Smooth muscle cell (in vitro differentiated cells): ENCODE measurements around the gene MYH6. TPM values are rescaled to one million over a fixed set of nuclear protein-coding genes. Genes with fewer than 3 reads are reported as not detected.
A peak's percentile ranks its signal among the peaks of the same experiment; 100 is the strongest.

Experiments
- DNase-seq: peaks from one replicate; lab custom pipeline; 2025; ENCODE audit not compliant: unreplicated experiment; lab: John Stamatoyannopoulos, UW
- H2AFZ ChIP-seq: fragments of 200-600 bp; sonication (generic); 2 replicates; pipeline ENCODE4 v1.6.0; 2016; ENCODE audit warnings: antibody characterized with exemption, low read depth, mild to moderate bottlenecking
- H3F3A ChIP-seq: fragments of 200-600 bp; sonication (generic); 2 replicates; pipeline ENCODE4 v1.6.0; 2017; ENCODE audit warnings: antibody characterized with exemption, low read depth
- H3K27ac ChIP-seq: fragments of 200-600 bp; sonication (generic); 2 replicates; pipeline ENCODE4 v1.5.1; 2016; ENCODE audit warnings: low read depth, mild to moderate bottlenecking
- H3K27me3 ChIP-seq: fragments of 200-600 bp; sonication (generic); 2 replicates; pipeline ENCODE4 v1.6.1; 2016; ENCODE audit warnings: low read depth, mild to moderate bottlenecking
- H3K36me3 ChIP-seq: fragments of 200-600 bp; sonication (generic); 2 replicates; pipeline ENCODE4 v1.5.1; 2016; ENCODE audit warnings: low read depth
- H3K4me1 ChIP-seq: fragments of 200-600 bp; sonication (generic); 2 replicates; pipeline ENCODE4 v1.5.1; 2016; ENCODE audit warnings: low read depth
- H3K4me2 ChIP-seq: fragments of 200-600 bp; sonication (generic); 2 replicates; pipeline ENCODE4 v1.6.0; 2016; ENCODE audit warnings: mild to moderate bottlenecking
- H3K4me3 ChIP-seq: fragments of 200-600 bp; sonication (generic); 2 replicates; pipeline ENCODE4 v1.5.1; 2016; ENCODE audit warnings: mild to moderate bottlenecking
- H3K79me2 ChIP-seq: fragments of 200-600 bp; sonication (generic); 2 replicates; pipeline ENCODE4 v1.6.0; 2016; ENCODE audit warnings: low read depth, mild to moderate bottlenecking
- H3K9ac ChIP-seq: fragments of 200-600 bp; sonication (generic); 2 replicates; pipeline ENCODE4 v1.6.0; 2016; ENCODE audit warnings: low read depth
- H3K9me3 ChIP-seq: fragments of 200-600 bp; sonication (generic); replicated peaks from 2 replicates; pipeline ENCODE4 v1.5.1; 2016; ENCODE audit warnings: low read depth
- H4K20me1 ChIP-seq: fragments of 200-600 bp; sonication (generic); 2 replicates; pipeline ENCODE4 v1.6.0; 2016; ENCODE audit warnings: low read depth
- CTCF ChIP-seq: fragments of 200-600 bp; sonication (generic); IDR thresholded peaks from 2 replicates; pipeline ENCODE4 v1.5.1; 2017; ENCODE audit warnings: borderline replicate concordance, mild to moderate bottlenecking, antibody characterized with exemption; ENCODE audit not compliant: insufficient read depth, poor library complexity, severe bottlenecking
- WGBS: methylation state at CpG from one replicate; pipeline ENCODE4 v1.1.7; 2016; ENCODE audit warnings: low lambda C conversion rate; 5-methylcytosine and 5-hydroxymethylcytosine counted together
- polyA plus RNA-seq: library from polyadenylated mRNA; unstranded; fragments of >200 nt; fragmentation: Nextera tagmentation; extraction: Ambion mirVana; gene quantifications from 2 replicates; pipeline ENCODE4 v1.2.1, GENCODE V29; 2016
- total RNA-seq: library from RNA; depleted of rRNA; stranded (reverse); fragments of >200 nt; gene quantifications from 2 replicates; pipeline ENCODE4 v1.2.3, GENCODE V29; 2014

MYH6 gene
- total and polyA plus RNA-seq, 2 experiments from 2014 or later = 0.23 TPM; not detected in 1

- 90% methylated on average over 3 of the region's 3 CpGs for WGBS
Observed at GRCh38 chr14:23358042-23358441, 50.0 kb downstream of the MYH6 start.

GRCh38 chr14:23357261-23357660, 50.8 kb downstream of the MYH6 start:
- H3K36me3 ChIP-seq = no peaks in the 10 kb centered on the region
- H3F3A ChIP-seq = peaks cover 50% of the 10 kb centered on the region
- H3K4me2 ChIP-seq = no peak overlapping the region
- DNase-seq = no peak
- H3K79me2 ChIP-seq = peaks cover 16% of the 10 kb centered on the region
- H3K4me3 ChIP-seq = no peak overlapping the region
- no peak for TF ChIP-seq CTCF
- 99% methylated on average over 8 of the region's 8 CpGs for WGBS
- no peak overlapping the region for H2AFZ ChIP-seq
- H3K27me3 ChIP-seq = no peaks in the 10 kb centered on the region
- no peaks in the 10 kb centered on the region for H3K9me3 ChIP-seq
- H4K20me1 ChIP-seq = peaks cover 28% of the 10 kb centered on the region
- H3K9ac ChIP-seq = no peak overlapping the region
- H3K4me1 ChIP-seq = peaks cover 16% of the 10 kb centered on the region
- no peak overlapping the region for H3K27ac ChIP-seq

More at GRCh38 chr14:23358042-23358441, 50.0 kb downstream of the MYH6 start:
- H3K27me3 ChIP-seq = no peaks in the 10 kb centered on the region
- no peak overlapping the region for H3K4me2 ChIP-seq
- no peak for DNase-seq
- no peak overlapping the region for H2AFZ ChIP-seq
- H4K20me1 ChIP-seq = peaks cover 32% of the 10 kb centered on the region
- H3K27ac ChIP-seq = no peak overlapping the region
- no peak overlapping the region for H3K9ac ChIP-seq
- no peaks in the 10 kb centered on the region for H3K9me3 ChIP-seq
- TF ChIP-seq CTCF = no peak
- H3F3A ChIP-seq = peaks cover 51% of the 10 kb centered on the region
- peaks cover 18% of the 10 kb centered on the region for H3K4me1 ChIP-seq
- peaks cover 22% of the 10 kb centered on the region for H3K79me2 ChIP-seq
- no peak overlapping the region for H3K4me3 ChIP-seq
- H3K36me3 ChIP-seq = no peaks in the 10 kb centered on the region

DNA sequence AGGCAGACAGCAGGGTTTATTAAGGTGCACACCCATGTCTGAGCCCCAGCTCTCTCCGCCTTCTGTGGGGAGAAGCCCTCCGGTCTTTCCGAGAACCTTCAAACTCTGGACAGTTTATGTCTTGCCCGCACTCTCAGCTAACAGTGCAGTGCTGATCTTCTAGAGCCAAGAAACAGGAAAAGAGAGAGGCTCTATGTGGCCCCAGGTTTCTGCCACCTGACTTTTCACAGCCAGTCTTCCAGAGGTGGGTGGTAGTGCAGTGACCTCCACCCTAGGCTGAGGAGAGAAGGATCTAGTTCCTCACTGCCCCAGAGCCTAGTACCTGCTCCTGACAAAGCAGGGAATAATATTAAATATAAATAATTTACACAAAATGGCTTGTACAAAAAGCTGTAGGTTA, 51.4 kb downstream of the MYH6 start:
- Histone ChIP-seq H3K27me3 (no peaks in the 10 kb centered on the region), H3K4me2 (no peak overlapping the region), H3K9ac (no peak overlapping the region), H4K20me1 (peaks cover 23% of the 10 kb centered on the region), H3K4me1 (peaks cover 10% of the 10 kb centered on the region), H3F3A (peaks cover 46% of the 10 kb centered on the region), H3K79me2 (peaks cover 10% of the 10 kb centered on the region), H3K36me3 (no peaks in the 10 kb centered on the region), H3K9me3 (no peaks in the 10 kb centered on the region), H3K27ac (no peak overlapping the region), H3K4me3 (no peak overlapping the region), H2AFZ (no peak overlapping the region)
- WGBS = 98% methylated on average over 4 of the region's 4 CpGs
- no peak for DNase-seq
- TF ChIP-seq CTCF = no peak

GRCh38 chr14:23355871-23356435, 52.1 kb downstream of the MYH6 start:
- H3F3A ChIP-seq = peaks cover 43% of the 10 kb centered on the region
- H4K20me1 ChIP-seq = peaks cover 21% of the 10 kb centered on the region
- WGBS = 98% methylated on average over 6 of the region's 6 CpGs
- H2AFZ ChIP-seq = no peak overlapping the region
- no peaks in the 10 kb centered on the region for H3K36me3 ChIP-seq
- no peak overlapping the region for H3K4me3 ChIP-seq
- H3K79me2 ChIP-seq = peaks cover 3% of the 10 kb centered on the region
- no peak overlapping the region for H3K4me2 ChIP-seq
- no peaks in the 10 kb centered on the region for H3K9me3 ChIP-seq
- H3K9ac ChIP-seq = no peak overlapping the region
- DNase-seq = no peak
- no peak for TF ChIP-seq CTCF
- no peaks in the 10 kb centered on the region for H3K27me3 ChIP-seq
- H3K27ac ChIP-seq = peak overlapping the region; percentile 12
- H3K4me1 ChIP-seq = peaks cover 4% of the 10 kb centered on the region
